Stimulated activated memory B cell treated with anti-CD40 and anti-IgM and Interleukin-4, amounts not matched to agents 10 μg/mL and 1 μg/mL and 100 μg/mL, for 72 hours (primary cell): Measurements from ENCODE around the gene LTV1.
"Not testable (repeated sequence)": the region's sequence is repeated elsewhere in the genome, so short reads cannot be mapped to it uniquely, and the experiment has no call there.

Experiments used
- ATAC-seq: fragments of 150-1000 bp; cut with Tn5 transposase; 2 replicates; pipeline ENCODE4 v1.10.0; 2021
- H3K27ac Mint-ChIP-seq: one replicate; pipeline ENCODE4 v1.8.0; 2022; ENCODE audit warnings: mild to moderate bottlenecking, mixed read lengths
- H3K27me3 Mint-ChIP-seq: one replicate; pipeline ENCODE4 v1.8.0; 2022; ENCODE audit warnings: mixed read lengths
- H3K36me3 Mint-ChIP-seq: one replicate; pipeline ENCODE4 v1.8.0; 2022; ENCODE audit warnings: mixed read lengths
- H3K4me1 Mint-ChIP-seq: one replicate; pipeline ENCODE4 v1.8.0; 2022; ENCODE audit warnings: mixed read lengths
- H3K4me3 Mint-ChIP-seq: one replicate; pipeline ENCODE4 v1.8.0; 2022; ENCODE audit warnings: mild to moderate bottlenecking, moderate library complexity, mixed read lengths
- H3K9me3 Mint-ChIP-seq: one replicate; pipeline ENCODE4 v1.8.0; 2022; ENCODE audit warnings: mixed read lengths

LTV1 gene

DNA sequence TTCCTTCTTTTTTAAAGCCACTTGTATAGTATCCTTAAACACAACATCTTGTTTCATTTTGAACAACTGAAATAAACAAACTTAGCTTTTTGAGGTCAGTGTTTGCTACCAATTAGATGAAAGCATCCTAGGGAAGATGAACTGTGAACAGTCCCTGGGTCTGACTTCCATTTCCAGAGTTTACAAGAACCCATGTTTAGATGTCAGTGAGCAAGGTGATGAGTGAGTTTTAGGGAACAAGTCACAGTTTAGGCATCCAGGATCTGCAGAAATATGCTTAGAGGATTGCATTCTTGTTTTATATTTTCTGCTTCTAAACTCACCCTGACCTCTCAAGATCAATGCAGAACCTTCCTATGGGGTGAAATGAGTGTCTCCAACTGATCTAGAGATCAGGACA, 24.1 kb downstream of the LTV1 start:
- peaks cover 6% of the 10 kb centered on the region for H3K9me3 Mint-ChIP-seq
- H3K36me3 Mint-ChIP-seq, result peaks cover 59% of the 10 kb centered on the region
- no peaks in the 10 kb centered on the region for H3K4me1 Mint-ChIP-seq
- no peak for ATAC-seq
- H3K4me3 Mint-ChIP-seq, result no peak overlapping the region
- no peak overlapping the region for H3K27ac Mint-ChIP-seq
- H3K27me3 Mint-ChIP-seq, result no peaks in the 10 kb centered on the region

DNA sequence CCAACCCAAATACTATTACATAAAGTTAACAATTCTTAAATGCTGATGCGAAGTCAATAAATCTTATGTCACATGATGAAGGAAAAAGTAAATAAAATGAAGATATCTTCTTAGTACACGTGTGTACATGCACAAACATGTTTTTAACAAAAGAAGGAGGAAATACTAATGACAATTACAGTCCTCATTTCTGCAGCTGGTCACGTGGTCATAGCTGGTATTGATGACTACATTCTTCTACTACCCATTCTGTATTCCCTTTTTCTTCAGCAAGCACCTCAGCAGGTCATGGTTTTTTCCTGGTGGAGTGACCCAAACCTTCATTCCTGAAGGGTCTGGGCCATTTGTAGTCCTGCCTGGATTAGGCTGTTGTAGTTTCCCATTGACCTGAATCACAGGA, 25.7 kb downstream of the LTV1 start:
- H3K9me3 Mint-ChIP-seq, H3K27me3 Mint-ChIP-seq, H3K27ac Mint-ChIP-seq, H3K4me3 Mint-ChIP-seq, ATAC-seq: not testable (repeated sequence)
- peaks cover 14% of the 10 kb centered on the region for H3K4me1 Mint-ChIP-seq
- peaks cover 51% of the 10 kb centered on the region for H3K36me3 Mint-ChIP-seq

GRCh38 chr6:143871202-143871730, 28.1 kb downstream of the LTV1 start:
- H3K4me3 Mint-ChIP-seq, H3K27ac Mint-ChIP-seq, ATAC-seq, H3K27me3 Mint-ChIP-seq: not testable (repeated sequence)
- peaks cover 21% of the 10 kb centered on the region for H3K4me1 Mint-ChIP-seq
- H3K36me3 Mint-ChIP-seq, result peaks cover 44% of the 10 kb centered on the region
- peaks cover 17% of the 10 kb centered on the region for H3K9me3 Mint-ChIP-seq

- ATAC-seq, result no peak
Measured at GRCh38 chr6:143872201-143872600, 29.1 kb downstream of the LTV1 start.

GRCh38 chr6:143873600-143873999, 30.5 kb downstream of the LTV1 start:
- Mint-ChIP-seq H3K36me3 (peaks cover 24% of the 10 kb centered on the region), H3K9me3 (peaks cover 14% of the 10 kb centered on the region), H3K4me1 (peaks cover 21% of the 10 kb centered on the region), H3K27ac (peak overlapping the region; percentile 48)
- H3K4me3 Mint-ChIP-seq, ATAC-seq, H3K27me3 Mint-ChIP-seq: not testable (repeated sequence)

More at GRCh38 chr6:143872201-143872600, 29.1 kb downstream of the LTV1 start:
- Mint-ChIP-seq H3K27ac (peak overlapping the region; percentile 48), H3K36me3 (peaks cover 35% of the 10 kb centered on the region), H3K9me3 (peaks cover 17% of the 10 kb centered on the region), H3K4me3 (no peak overlapping the region), H3K27me3 (no peaks in the 10 kb centered on the region), H3K4me1 (peaks cover 21% of the 10 kb centered on the region)

- peaks cover 13% of the 10 kb centered on the region for H3K9me3 Mint-ChIP-seq
- H3K27me3 Mint-ChIP-seq, H3K4me3 Mint-ChIP-seq, ATAC-seq: not testable (repeated sequence)
- peaks cover 21% of the 10 kb centered on the region for H3K36me3 Mint-ChIP-seq
- H3K4me1 Mint-ChIP-seq, result peaks cover 21% of the 10 kb centered on the region
- peak overlapping the region; percentile 48 for H3K27ac Mint-ChIP-seq
Measured at GRCh38 chr6:143874503-143874902, 31.4 kb downstream of the LTV1 start.

GRCh38 chr6:143877584-143878271, 34.6 kb downstream of the LTV1 start:
- Mint-ChIP-seq H3K27me3 (no peaks in the 10 kb centered on the region), H3K4me1 (peaks cover 18% of the 10 kb centered on the region), H3K9me3 (peaks cover 12% of the 10 kb centered on the region), H3K27ac (no peak overlapping the region), H3K36me3 (peaks cover 26% of the 10 kb centered on the region), H3K4me3 (no peak overlapping the region)
- no peak for ATAC-seq

GRCh38 chr6:143878272-143878760, 35.2 kb downstream of the LTV1 start:
- peaks cover 27% of the 10 kb centered on the region for H3K36me3 Mint-ChIP-seq
- H3K27ac Mint-ChIP-seq, result no peak overlapping the region
- peaks cover 10% of the 10 kb centered on the region for H3K9me3 Mint-ChIP-seq
- no peak overlapping the region for H3K4me3 Mint-ChIP-seq
- H3K4me1 Mint-ChIP-seq, result peaks cover 12% of the 10 kb centered on the region
- no peaks in the 10 kb centered on the region for H3K27me3 Mint-ChIP-seq
- ATAC-seq, result no peak

DNA sequence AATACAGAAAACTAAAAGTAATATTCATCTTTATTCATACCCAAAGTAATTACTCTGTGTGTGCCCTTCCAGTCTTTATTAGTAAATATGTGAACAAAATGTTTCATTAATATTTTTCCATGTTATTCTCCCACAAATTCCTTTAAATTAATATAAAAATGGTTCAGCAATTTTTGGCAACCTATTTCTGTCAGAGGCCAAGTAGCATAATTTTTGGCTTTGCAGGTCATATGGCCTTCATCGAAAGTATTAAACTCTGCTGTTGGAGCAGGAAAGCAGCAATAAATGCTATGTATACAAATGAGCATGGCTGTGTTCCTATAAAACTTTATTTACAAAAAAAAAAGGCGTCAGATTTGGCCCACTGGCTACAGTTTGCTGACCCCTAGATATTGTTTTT, 37.3 kb downstream of the LTV1 start:
- H3K4me3 Mint-ChIP-seq, result no peak overlapping the region

DNA sequence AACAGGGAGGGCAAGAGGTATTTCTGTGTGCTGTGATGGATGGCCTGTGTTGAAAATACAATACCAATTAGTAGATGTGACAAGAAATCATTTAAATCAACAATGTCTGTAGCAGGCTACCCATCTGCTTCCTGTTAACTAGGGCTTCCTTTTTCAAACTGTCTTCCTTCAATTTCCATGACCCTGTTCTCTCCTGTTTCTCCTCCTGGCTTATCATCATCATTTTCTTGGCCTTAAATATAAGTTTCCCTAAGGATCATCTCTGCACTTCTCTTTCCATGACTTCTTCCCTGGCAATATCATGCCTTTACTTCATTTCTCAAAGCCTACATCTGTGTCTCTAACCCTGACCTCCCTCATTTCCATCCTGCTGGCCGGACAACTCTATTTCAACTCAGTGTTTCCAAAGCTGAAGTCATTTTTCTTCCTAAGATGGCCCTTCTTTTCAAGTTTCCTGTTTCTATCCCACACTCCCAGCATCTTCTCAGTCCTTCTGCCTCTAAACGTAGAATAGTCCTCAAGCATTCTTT, 39.3 kb downstream of the LTV1 start:
- no peaks in the 10 kb centered on the region for H3K27me3 Mint-ChIP-seq
- H3K9me3 Mint-ChIP-seq, result no peaks in the 10 kb centered on the region
- H3K36me3 Mint-ChIP-seq, result peaks cover 12% of the 10 kb centered on the region
- no peak for ATAC-seq
- no peaks in the 10 kb centered on the region for H3K4me1 Mint-ChIP-seq
- H3K4me3 Mint-ChIP-seq, result no peak overlapping the region
- no peak overlapping the region for H3K27ac Mint-ChIP-seq

More for the DNA sequence above, 37.3 kb downstream of the LTV1 start:
- no peak for ATAC-seq
- Mint-ChIP-seq H3K4me1 (no peaks in the 10 kb centered on the region), H3K36me3 (peaks cover 13% of the 10 kb centered on the region), H3K9me3 (peaks cover 3% of the 10 kb centered on the region), H3K27ac (no peak overlapping the region), H3K27me3 (no peaks in the 10 kb centered on the region)

DNA sequence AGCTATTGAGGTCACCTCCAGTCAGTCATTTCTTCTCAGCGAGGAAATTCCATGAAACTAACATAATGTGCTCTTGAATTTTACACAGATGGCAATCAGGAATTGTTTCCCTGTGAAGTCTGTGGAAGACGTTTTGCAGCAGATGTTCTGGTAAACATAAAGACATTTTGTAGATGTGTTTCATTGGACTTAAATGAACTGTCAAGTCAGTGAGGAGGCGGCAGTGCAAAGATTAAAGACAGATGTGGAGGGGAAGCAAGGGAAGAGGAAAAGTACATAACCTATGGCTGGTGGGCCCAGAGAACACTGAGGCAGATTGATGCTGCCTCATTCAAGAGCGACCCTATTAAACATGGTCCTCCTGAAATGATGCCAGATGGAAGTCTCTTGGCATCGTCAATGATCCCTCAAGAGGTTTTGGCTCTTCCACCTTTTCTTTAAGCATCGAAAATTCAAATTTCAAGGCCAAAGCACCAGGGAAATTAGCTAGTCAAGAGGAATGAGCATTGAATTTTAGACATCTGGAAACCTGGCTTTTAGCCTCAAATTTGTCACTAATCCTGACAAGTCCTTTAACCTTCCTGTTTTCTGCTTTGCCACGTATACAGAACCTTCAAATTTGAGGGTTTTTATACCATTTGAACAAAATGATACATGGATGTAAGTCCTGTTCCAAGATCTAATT, 41.2 kb downstream of the LTV1 start:
- H3K27ac Mint-ChIP-seq, result no peak overlapping the region
- no peaks in the 10 kb centered on the region for H3K27me3 Mint-ChIP-seq
- H3K4me1 Mint-ChIP-seq, result no peaks in the 10 kb centered on the region
- H3K9me3 Mint-ChIP-seq, result no peaks in the 10 kb centered on the region
- peaks cover 26% of the 10 kb centered on the region for H3K36me3 Mint-ChIP-seq
- ATAC-seq, result no peak
- no peak overlapping the region for H3K4me3 Mint-ChIP-seq

- Mint-ChIP-seq H3K36me3 (peaks cover 26% of the 10 kb centered on the region), H3K27ac (no peak overlapping the region), H3K4me1 (no peaks in the 10 kb centered on the region), H3K4me3 (no peak overlapping the region), H3K27me3 (no peaks in the 10 kb centered on the region), H3K9me3 (no peaks in the 10 kb centered on the region)
- ATAC-seq, result no peak
Measured at GRCh38 chr6:143885116-143885515, 42.0 kb downstream of the LTV1 start.

- Mint-ChIP-seq H3K27me3 (no peaks in the 10 kb centered on the region), H3K4me1 (no peaks in the 10 kb centered on the region), H3K36me3 (no peaks in the 10 kb centered on the region), H3K9me3 (no peaks in the 10 kb centered on the region), H3K27ac (no peak overlapping the region), H3K4me3 (no peak overlapping the region)
- no peak for ATAC-seq
Measured at GRCh38 chr6:143894655-143895054, 51.5 kb downstream of the LTV1 start.

DNA sequence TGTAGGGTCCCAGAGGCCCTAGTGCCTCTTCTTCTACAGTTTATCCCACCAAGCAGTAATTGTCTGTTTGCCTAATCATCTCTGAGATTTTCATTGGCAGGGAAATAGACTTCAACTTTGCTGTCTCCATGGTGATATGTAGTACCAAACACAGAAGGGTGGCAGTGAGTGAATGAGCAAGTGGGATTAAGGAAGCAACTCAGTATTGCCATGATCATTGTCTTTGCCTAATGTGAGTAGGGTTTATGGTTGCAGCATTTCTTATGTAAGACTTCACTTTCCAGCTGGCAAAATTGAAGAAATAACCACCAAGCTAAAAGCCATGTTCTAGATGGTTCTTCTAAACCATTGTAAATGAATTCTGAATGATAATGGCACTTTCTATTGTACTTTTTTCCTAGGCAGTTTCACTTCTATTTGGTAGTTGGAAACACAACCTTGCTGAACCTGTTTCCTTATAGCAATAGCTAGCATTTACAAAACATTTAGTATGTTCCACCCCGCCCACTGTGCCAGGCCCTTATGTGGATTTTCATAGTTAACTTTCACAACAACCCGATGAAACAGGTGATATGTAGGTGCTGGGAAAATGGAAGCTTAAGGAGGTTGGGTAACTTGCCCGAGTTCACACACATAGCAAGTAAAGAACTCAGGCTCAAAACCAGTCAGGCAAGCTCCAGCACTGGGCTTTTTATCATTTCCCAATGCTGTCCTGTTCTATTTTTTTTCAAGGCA, 53.2 kb downstream of the LTV1 start:
- Mint-ChIP-seq H3K36me3 (no peaks in the 10 kb centered on the region), H3K9me3 (no peaks in the 10 kb centered on the region), H3K27ac (no peak overlapping the region), H3K4me3 (no peak overlapping the region), H3K4me1 (no peaks in the 10 kb centered on the region), H3K27me3 (no peaks in the 10 kb centered on the region)
- ATAC-seq, result no peak

- Mint-ChIP-seq H3K27me3 (no peaks in the 10 kb centered on the region), H3K27ac (no peak overlapping the region), H3K36me3 (peaks cover 12% of the 10 kb centered on the region), H3K9me3 (peaks cover 4% of the 10 kb centered on the region), H3K4me1 (peaks cover 6% of the 10 kb centered on the region), H3K4me3 (no peak overlapping the region)
- ATAC-seq, result no peak
Measured at GRCh38 chr6:143900358-143900757, 57.2 kb downstream of the LTV1 start.
